GM18526 (cell line): Measurements from ENCODE around the gene AP4B1.

ENCODE experiments used
- POLR2A ChIP-seq: IDR thresholded peaks from 3 replicates; pipeline ENCODE4 v1.6.1; 2011; ENCODE audit not compliant: insufficient read length; ENCODE audit errors: extremely low read depth

The AP4B1 gene

GRCh38 chr1:113935970-113936369 is 31.4 kb upstream of the AP4B1 start:
- no peak for TF ChIP-seq POLR2A

- no peak for TF ChIP-seq POLR2A
These were observed 30.6 kb upstream of the AP4B1 start for GRCh38 chr1:113935176-113935575.

GRCh38 chr1:113934511-113935055 is 30.0 kb upstream of the AP4B1 start:
- no peak for TF ChIP-seq POLR2A

- TF ChIP-seq POLR2A = no peak
These were observed 29.4 kb upstream of the AP4B1 start for GRCh38 chr1:113934006-113934405.

GRCh38 chr1:113931451-113931851 is 26.9 kb upstream of the AP4B1 start:
- no peak for TF ChIP-seq POLR2A

- no peak for TF ChIP-seq POLR2A
These were observed 26.0 kb upstream of the AP4B1 start for GRCh38 chr1:113930499-113931161.

- no peak for TF ChIP-seq POLR2A
These were observed 25.3 kb upstream of the AP4B1 start for GRCh38 chr1:113929750-113930498.

- TF ChIP-seq POLR2A = peak; percentile 79
These were observed 24.5 kb upstream of the AP4B1 start, which contains the start of gene HIPK1 for GRCh38 chr1:113928941-113929749. HIPK1 (plus strand) TSS chr1:113929324.

GRCh38 chr1:113928187-113928930 is 23.8 kb upstream of the AP4B1 start:
- no peak for TF ChIP-seq POLR2A

- TF ChIP-seq POLR2A = no peak
These were observed 19.9 kb upstream of the AP4B1 start for GRCh38 chr1:113924473-113924872.

GRCh38 chr1:113922957-113923356 is 18.4 kb upstream of the AP4B1 start:
- TF ChIP-seq POLR2A = no peak

- no peak for TF ChIP-seq POLR2A
These were observed 13.6 kb upstream of the AP4B1 start for GRCh38 chr1:113918243-113918642.

- TF ChIP-seq POLR2A = no peak
These were observed 12.9 kb upstream of the AP4B1 start for GRCh38 chr1:113917400-113918082.

GRCh38 chr1:113916974-113917373 is 12.4 kb upstream of the AP4B1 start:
- TF ChIP-seq POLR2A = no peak
